HepG2 (cell line): ENCODE data around the gene MLST8. TPM values are rescaled to one million over a fixed set of nuclear protein-coding genes. Genes with fewer than 3 reads are reported as not detected.
A peak's percentile ranks its signal among the peaks of the same experiment; 100 is the strongest.

Source experiments
- AGO2 ChIP-seq: fragments of 200-400 bp; formaldehyde crosslinking; optimal IDR thresholded peaks from 2 replicates; pipeline ENCODE3; 2017; ENCODE audit warnings: mild to moderate bottlenecking, low read depth, low read length, moderate library complexity
- ATF1 ChIP-seq: IDR thresholded peaks from 2 replicates; pipeline ENCODE4 v1.6.1; 2016; ENCODE audit warnings: mild to moderate bottlenecking, control low read depth
- HNRNPL ChIP-seq: fragments of 200-400 bp; formaldehyde crosslinking; IDR thresholded peaks from 2 replicates; pipeline ENCODE4 v1.6.1; 2017; ENCODE audit warnings: mild to moderate bottlenecking, low read depth, low read length
- PAXIP1 ChIP-seq: sonication (generic); formaldehyde crosslinking; conservative IDR thresholded peaks from 2 replicates; pipeline ENCODE4 v1.4.0; 2020; ENCODE audit warnings: mild to moderate bottlenecking, missing genetic modification reagents, moderate library complexity
- SOX6 ChIP-seq, 2 experiments: fragments of 450-650 bp in 1 of 2; sonication (generic) in 1 of 2; formaldehyde crosslinking in 1 of 2; IDR thresholded peaks; 2 replicates each; pipeline versions ENCODE4 v1.4.0 to v1.6.1; 2017 to 2020; ENCODE audit warnings: antibody characterized with exemption in 1 of 2, mild to moderate bottlenecking in 1 of 2, missing genetic modification reagents in 1 of 2
- UBTF ChIP-seq: sonication (generic); formaldehyde crosslinking; IDR thresholded peaks from 2 replicates; pipeline ENCODE4 v1.4.0; 2020; ENCODE audit warnings: mild to moderate bottlenecking, missing genetic modification reagents
- WIZ ChIP-seq: sonication (generic); formaldehyde crosslinking; IDR thresholded peaks from 2 replicates; pipeline ENCODE4 v1.5.1; 2020; ENCODE audit warnings: mild to moderate bottlenecking, missing genetic modification reagents
- XRCC5 ChIP-seq: fragments of 200-400 bp; formaldehyde crosslinking; optimal IDR thresholded peaks from 2 replicates; pipeline ENCODE3; 2017; ENCODE audit warnings: mild to moderate bottlenecking, low read length
- ZFP91 ChIP-seq: sonication (generic); formaldehyde crosslinking; IDR thresholded peaks from 2 replicates; pipeline ENCODE4 v1.9.0; 2022; ENCODE audit warnings: missing genetic modification reagents, mild to moderate bottlenecking, borderline replicate concordance
- ZMAT3 ChIP-seq: sonication (generic); formaldehyde crosslinking; conservative IDR thresholded peaks from 2 replicates; pipeline ENCODE4 v1.7.0; 2021; ENCODE audit warnings: missing genetic modification reagents
- ZNF274 ChIP-seq: sonication (generic); formaldehyde crosslinking; IDR thresholded peaks from 2 replicates; pipeline ENCODE4 v1.5.1; 2020; ENCODE audit warnings: mild to moderate bottlenecking, missing genetic modification reagents
- ZNF619 ChIP-seq: sonication (generic); formaldehyde crosslinking; IDR thresholded peaks from 2 replicates; pipeline ENCODE4 v1.4.0; 2020; ENCODE audit warnings: mild to moderate bottlenecking, missing genetic modification reagents
- ZNF772 ChIP-seq: sonication (generic); formaldehyde crosslinking; IDR thresholded peaks from 2 replicates; pipeline ENCODE4 v1.5.0; 2020; ENCODE audit warnings: mild to moderate bottlenecking, missing genetic modification reagents
- ZNF816 ChIP-seq: sonication (generic); formaldehyde crosslinking; IDR thresholded peaks from 2 replicates; pipeline ENCODE4 v1.8.0; 2022; ENCODE audit warnings: missing genetic modification reagents, mild to moderate bottlenecking, borderline replicate concordance
- polyA plus RNA-seq, 8 experiments: library from polyadenylated mRNA; depleted of rRNA in 3 of 8; stranded (reverse) in 7 of 8; unstranded in 1 of 8; fragments of >200 nt; fragmentation: Illumina TruSeq in 4 of 8; extraction: Trizol in 4 of 8; gene quantifications; 2 replicates each; pipeline versions ENCODE4 v1.2.1 to v1.2.3, GENCODE V29; 2011 to 2016; ENCODE audit warnings: low read depth in 4 of 8, missing spikeins in 1 of 8, mixed read lengths in 1 of 8; ENCODE audit not compliant: insufficient read depth in 1 of 8
- total RNA-seq, 5 experiments: library from RNA; depleted of rRNA; stranded (reverse); fragments of >200 nt; fragmentation: Illumina TruSeq; extraction: Trizol; gene quantifications; 2 replicates each; pipeline ENCODE4 v1.2.3, GENCODE V29; 2016; ENCODE audit warnings: low read depth in 1 of 5
- TF ChIP-seq, protein P1 (sequence below): sonication (generic); formaldehyde crosslinking; IDR thresholded peaks from 2 replicates; pipeline ENCODE4 v1.8.1; 2023; ENCODE audit warnings: mild to moderate bottlenecking, inconsistent platforms, moderate library complexity, missing genetic modification reagents, borderline replicate concordance
- TF ChIP-seq, protein P2 (sequence below): sonication (generic); formaldehyde crosslinking; IDR thresholded peaks from 2 replicates; pipeline ENCODE4 v1.5.1; 2020; ENCODE audit warnings: mild to moderate bottlenecking, missing genetic modification reagents, moderate library complexity

Gene MLST8
- total and polyA plus RNA-seq, 2 of the 13 experiments (the other 11 are each of a cell fraction or from before 2014, with no cell fraction given): 30.8 to 72.7 TPM

- TF ChIP-seq ZMAT3 (CRISPR knock-in tag): no peak
- TF ChIP-seq SOX6 (IDR thresholded peaks at IDR 0.05): no peak
- no peak for TF ChIP-seq SOX6 (CRISPR knock-in tag; IDR thresholded peaks at IDR 0.05)
- TF ChIP-seq AGO2: peak; percentile 30
- TF ChIP-seq WIZ (CRISPR knock-in tag): 0 out of 2 replicates have a peak, but pooled peaks have one; percentile 37
- TF ChIP-seq XRCC5: peak; percentile 5
- TF ChIP-seq HNRNPL: peak; percentile 82
- TF ChIP-seq ZNF772 (CRISPR knock-in tag): peak; percentile 5; the same call in 1 of the 2 replicates
- peak; percentile 32; the same call in 1 of the 2 replicates for TF ChIP-seq UBTF (CRISPR knock-in tag)
- TF ChIP-seq, protein P1, sequence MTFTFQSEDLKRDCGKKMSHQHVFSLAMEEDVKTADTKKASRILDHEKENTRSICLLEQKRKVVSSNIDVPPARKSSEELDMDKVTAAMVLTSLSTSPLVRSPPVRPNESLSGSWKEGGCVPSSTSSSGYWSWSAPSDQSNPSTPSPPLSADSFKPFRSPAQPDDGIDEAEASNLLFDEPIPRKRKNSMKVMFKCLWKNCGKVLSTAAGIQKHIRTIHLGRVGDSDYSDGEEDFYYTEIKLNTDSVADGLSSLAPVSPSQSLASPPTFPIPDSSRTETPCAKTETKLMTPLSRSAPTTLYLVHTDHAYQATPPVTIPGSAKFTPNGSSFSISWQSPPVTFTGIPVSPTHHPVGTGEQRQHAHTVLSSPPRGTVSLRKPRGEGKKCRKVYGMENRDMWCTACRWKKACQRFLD (CRISPR knock-in tag): 0 out of 2 replicates have a peak, but pooled peaks have one; percentile 26
- no peak for TF ChIP-seq ZNF274 (CRISPR knock-in tag)
- TF ChIP-seq, protein P2, sequence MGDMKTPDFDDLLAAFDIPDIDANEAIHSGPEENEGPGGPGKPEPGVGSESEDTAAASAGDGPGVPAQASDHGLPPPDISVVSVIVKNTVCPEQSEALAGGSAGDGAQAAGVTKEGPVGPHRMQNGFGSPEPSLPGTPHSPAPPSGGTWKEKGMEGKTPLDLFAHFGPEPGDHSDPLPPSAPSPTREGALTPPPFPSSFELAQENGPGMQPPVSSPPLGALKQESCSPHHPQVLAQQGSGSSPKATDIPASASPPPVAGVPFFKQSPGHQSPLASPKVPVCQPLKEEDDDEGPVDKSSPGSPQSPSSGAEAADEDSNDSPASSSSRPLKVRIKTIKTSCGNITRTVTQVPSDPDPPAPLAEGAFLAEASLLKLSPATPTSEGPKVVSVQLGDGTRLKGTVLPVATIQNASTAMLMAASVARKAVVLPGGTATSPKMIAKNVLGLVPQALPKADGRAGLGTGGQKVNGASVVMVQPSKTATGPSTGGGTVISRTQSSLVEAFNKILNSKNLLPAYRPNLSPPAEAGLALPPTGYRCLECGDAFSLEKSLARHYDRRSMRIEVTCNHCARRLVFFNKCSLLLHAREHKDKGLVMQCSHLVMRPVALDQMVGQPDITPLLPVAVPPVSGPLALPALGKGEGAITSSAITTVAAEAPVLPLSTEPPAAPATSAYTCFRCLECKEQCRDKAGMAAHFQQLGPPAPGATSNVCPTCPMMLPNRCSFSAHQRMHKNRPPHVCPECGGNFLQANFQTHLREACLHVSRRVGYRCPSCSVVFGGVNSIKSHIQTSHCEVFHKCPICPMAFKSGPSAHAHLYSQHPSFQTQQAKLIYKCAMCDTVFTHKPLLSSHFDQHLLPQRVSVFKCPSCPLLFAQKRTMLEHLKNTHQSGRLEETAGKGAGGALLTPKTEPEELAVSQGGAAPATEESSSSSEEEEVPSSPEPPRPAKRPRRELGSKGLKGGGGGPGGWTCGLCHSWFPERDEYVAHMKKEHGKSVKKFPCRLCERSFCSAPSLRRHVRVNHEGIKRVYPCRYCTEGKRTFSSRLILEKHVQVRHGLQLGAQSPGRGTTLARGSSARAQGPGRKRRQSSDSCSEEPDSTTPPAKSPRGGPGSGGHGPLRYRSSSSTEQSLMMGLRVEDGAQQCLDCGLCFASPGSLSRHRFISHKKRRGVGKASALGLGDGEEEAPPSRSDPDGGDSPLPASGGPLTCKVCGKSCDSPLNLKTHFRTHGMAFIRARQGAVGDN: peak; percentile 54
- TF ChIP-seq PAXIP1 (CRISPR knock-in tag): peak; percentile 30; the same call in 1 of the 2 replicates
- peak; percentile 31; the same call in 1 of the 2 replicates for TF ChIP-seq ZFP91 (CRISPR knock-in tag)
- no peak for TF ChIP-seq ZNF816
- TF ChIP-seq ATF1 (CRISPR knock-in tag): no peak
- TF ChIP-seq ZNF619: no peak
Observed at GRCh38 chr16:2158262-2158638, 47.0 kb upstream of the MLST8 start (continued).
